Trophoblast cell (in vitro differentiated cells and primary cell): Measurements from ENCODE around the gene TTLL6.

ENCODE experiments used
- DNase-seq, 2 donors: peaks; one replicate each; pipeline ENCODE4 v3.0.0-alpha.2; 2016
- H2AFZ ChIP-seq: 2 replicates; pipeline ENCODE4 v1.6.1; 2013; ENCODE audit warnings: low read length, moderate library complexity, mild to moderate bottlenecking; ENCODE audit not compliant: insufficient read depth, poor library complexity
- H2AK5ac ChIP-seq: 2 replicates; pipeline ENCODE4 v1.6.1; 2013; ENCODE audit warnings: mild to moderate bottlenecking, low read length
- H2BK120ac ChIP-seq: 2 replicates; pipeline ENCODE4 v1.6.1; 2013; ENCODE audit warnings: low read length, mild to moderate bottlenecking, moderate library complexity; ENCODE audit not compliant: insufficient read depth, poor library complexity
- H2BK12ac ChIP-seq: 2 replicates; pipeline ENCODE4 v1.6.1; 2013; ENCODE audit warnings: mild to moderate bottlenecking, low read length, moderate library complexity
- H2BK5ac ChIP-seq: 2 replicates; pipeline ENCODE4 v1.6.1; 2013; ENCODE audit warnings: low read length, low read depth, moderate library complexity, mild to moderate bottlenecking; ENCODE audit not compliant: poor library complexity
- H3K14ac ChIP-seq: 2 replicates; pipeline ENCODE4 v1.6.1; 2013; ENCODE audit warnings: mild to moderate bottlenecking, low read length
- H3K18ac ChIP-seq: 2 replicates; pipeline ENCODE4 v1.6.1; 2013; ENCODE audit warnings: mild to moderate bottlenecking, low read length
- H3K23ac ChIP-seq: 2 replicates; pipeline ENCODE4 v1.6.1; 2013; ENCODE audit warnings: low read length
- H3K27ac ChIP-seq: 2 replicates; pipeline ENCODE4 v1.5.1; 2013; ENCODE audit warnings: low read depth, mild to moderate bottlenecking, inconsistent platforms, low read length, moderate library complexity
- H3K27me3 ChIP-seq: 2 replicates; pipeline ENCODE4 v1.6.1; 2013; ENCODE audit warnings: inconsistent platforms, mild to moderate bottlenecking, low read length, moderate library complexity; ENCODE audit not compliant: insufficient read depth
- H3K36me3 ChIP-seq, 2 experiments: 1 replicate in 1 of 2; 2 replicates in 1 of 2; pipeline ENCODE4 v1.6.1; 2013; ENCODE audit warnings: low read length in 2 of 2, mild to moderate bottlenecking in 2 of 2, moderate library complexity in 1 of 2; ENCODE audit not compliant: insufficient read depth in 2 of 2, control insufficient read depth in 1 of 2
- H3K4ac ChIP-seq: 2 replicates; pipeline ENCODE4 v1.6.1; 2013; ENCODE audit warnings: low read depth, mild to moderate bottlenecking, low read length, moderate library complexity
- H3K4me1 ChIP-seq, 2 experiments: 1 replicate in 1 of 2; 2 replicates in 1 of 2; pipeline ENCODE4 v1.6.1; 2013; ENCODE audit warnings: low read length in 2 of 2, mild to moderate bottlenecking in 2 of 2, moderate library complexity in 1 of 2; ENCODE audit not compliant: insufficient read depth in 2 of 2, control insufficient read depth in 1 of 2
- H3K4me2 ChIP-seq: 2 replicates; pipeline ENCODE4 v1.6.1; 2013; ENCODE audit warnings: inconsistent platforms, mild to moderate bottlenecking, low read length, moderate library complexity
- H3K4me3 ChIP-seq: 2 replicates; pipeline ENCODE4 v1.5.1; 2013; ENCODE audit warnings: mild to moderate bottlenecking, low read depth, low read length, inconsistent platforms
- H3K79me1 ChIP-seq: one replicate; pipeline ENCODE4 v1.6.1; 2013; ENCODE audit warnings: low read length
- H3K79me2 ChIP-seq: 2 replicates; pipeline ENCODE4 v1.6.1; 2013; ENCODE audit warnings: low read length, mild to moderate bottlenecking; ENCODE audit not compliant: control insufficient read depth, insufficient read depth, poor library complexity
- H3K9ac ChIP-seq: 2 replicates; pipeline ENCODE4 v1.6.1; 2013; ENCODE audit warnings: mild to moderate bottlenecking, low read length
- H3K9me3 ChIP-seq: 2 replicates; pipeline ENCODE4 v1.6.1; 2013; ENCODE audit warnings: low read depth, mild to moderate bottlenecking, control low read depth, inconsistent platforms, low read length; ENCODE audit not compliant: insufficient read depth
- H4K12ac ChIP-seq: 2 replicates; pipeline ENCODE4 v1.6.1; 2013; ENCODE audit warnings: low read depth, mild to moderate bottlenecking, low read length, moderate library complexity
- H4K8ac ChIP-seq: 2 replicates; pipeline ENCODE4 v1.6.1; 2013; ENCODE audit warnings: low read depth, mild to moderate bottlenecking, low read length, moderate library complexity
- H4K91ac ChIP-seq: one replicate; pipeline ENCODE4 v1.6.1; 2013; ENCODE audit warnings: low read depth, mild to moderate bottlenecking, low read length, moderate library complexity
- WGBS: extraction: QIAGEN DNeasy Blood & Tissue Kit; methylation state at CpG from one replicate; pipeline ENCODE4 v1.1.7; 2013; ENCODE audit warnings: missing lambda C conversion rate; ENCODE audit not compliant: insufficient read length, insufficient coverage; ENCODE audit errors: extremely low coverage; 5-methylcytosine and 5-hydroxymethylcytosine counted together

The TTLL6 gene

DNA sequence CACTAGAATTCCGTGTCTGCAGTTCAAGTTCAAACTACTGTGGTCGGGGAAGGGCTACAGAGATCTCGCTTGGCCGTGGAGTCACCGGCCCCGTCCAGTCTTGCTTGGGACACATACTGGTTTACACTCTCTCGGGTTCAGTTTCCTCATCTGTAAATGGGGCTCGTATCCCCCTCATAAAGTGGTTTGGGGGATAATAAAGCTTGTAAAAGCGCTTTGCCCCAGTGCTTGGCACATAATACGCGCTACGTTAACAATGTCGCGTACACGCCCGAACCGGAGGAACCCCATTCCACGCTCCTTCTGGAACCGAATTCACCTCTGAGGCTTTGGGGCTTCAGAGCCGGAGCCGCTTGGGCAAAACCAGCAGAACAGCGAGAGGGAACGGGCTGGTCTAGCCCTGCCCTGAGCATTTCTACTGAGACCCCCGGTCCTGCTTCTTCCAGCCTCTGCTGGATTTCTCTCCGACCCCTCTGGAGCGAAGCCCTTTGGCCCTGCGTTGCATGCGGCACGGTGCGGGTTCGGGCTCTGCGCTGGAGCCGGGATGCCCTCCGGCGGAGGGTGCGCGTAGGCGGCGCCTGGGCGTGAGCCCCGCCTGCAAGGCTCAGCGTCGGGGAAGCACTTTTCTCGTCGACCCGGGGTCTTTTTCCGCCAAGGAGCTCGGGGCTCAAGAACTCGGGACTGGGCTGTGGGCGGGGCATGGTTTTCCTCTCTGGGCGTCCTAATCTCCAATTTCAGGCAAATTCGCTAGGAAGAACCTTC is 62.3 kb downstream of the TTLL6 start:
- H3K4ac ChIP-seq: no peak overlapping the region
- no CpG with 5 or more reads among the region's 52 CpGs for WGBS
- H3K27ac ChIP-seq: no peak overlapping the region
- no peak overlapping the region for H4K8ac ChIP-seq
- H2BK12ac ChIP-seq: no peak overlapping the region
- no peak overlapping the region for H3K4me2 ChIP-seq
- no peak overlapping the region for H2BK5ac ChIP-seq
- H3K27me3 ChIP-seq: peaks cover 76% of the 10 kb centered on the region
- no peak overlapping the region for H3K23ac ChIP-seq
- no peaks in the 10 kb centered on the region for H3K79me2 ChIP-seq
- H3K9ac ChIP-seq: no peak overlapping the region
- H3K4me1 ChIP-seq: peaks cover 0 to 2% of the 10 kb centered on the region in 2 experiments
- H4K12ac ChIP-seq: no peak overlapping the region
- no peaks in the 10 kb centered on the region for H3K79me1 ChIP-seq
- H3K9me3 ChIP-seq: peaks cover 9% of the 10 kb centered on the region
- no peak overlapping the region for H3K4me3 ChIP-seq
- H4K91ac ChIP-seq: no peak overlapping the region
- H2BK120ac ChIP-seq: no peak overlapping the region
- H3K18ac ChIP-seq: no peak overlapping the region
- no peak overlapping the region for H2AFZ ChIP-seq
- H3K36me3 ChIP-seq: no peaks in the 10 kb centered on the region
- H2AK5ac ChIP-seq: no peak overlapping the region
- no peak overlapping the region for H3K14ac ChIP-seq
- peak in 1 of 2 donors; percentile 6 for DNase-seq

DNA sequence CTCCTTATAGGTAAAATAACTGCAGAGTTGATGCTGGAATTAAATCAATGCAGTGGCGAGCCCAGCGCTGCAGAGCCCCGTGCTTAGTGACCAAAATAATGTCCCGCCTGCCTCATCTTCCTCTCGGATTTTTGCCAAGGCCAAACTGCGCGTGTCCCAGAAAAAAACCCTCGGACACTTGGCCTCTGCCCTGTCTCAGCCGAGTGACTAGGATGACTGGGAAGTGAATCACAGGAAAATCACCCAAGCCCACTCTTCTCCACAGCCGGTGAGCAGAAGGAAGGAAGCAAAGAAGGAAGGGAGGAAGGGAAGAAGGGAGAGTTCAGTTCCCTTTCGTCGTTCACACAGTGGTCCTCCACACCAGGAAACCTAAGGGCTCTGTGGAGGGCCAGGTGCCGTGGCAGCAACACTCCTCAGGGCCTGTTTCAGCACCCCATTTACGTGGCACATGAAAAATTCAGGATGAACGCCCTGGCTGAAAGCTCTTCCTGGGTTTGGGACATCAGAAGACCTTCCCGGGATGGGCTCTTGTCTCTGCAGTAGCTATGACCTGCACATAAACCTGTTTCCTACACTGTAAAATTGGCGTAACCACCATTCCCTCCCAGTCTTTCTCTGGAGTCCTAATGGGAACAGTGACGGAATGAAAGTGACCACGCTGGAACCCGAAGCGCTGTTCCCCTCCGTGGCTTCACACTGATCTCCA is 63.1 kb downstream of the TTLL6 start:
- Histone ChIP-seq H3K18ac (no peak overlapping the region), H3K9ac (no peak overlapping the region), H2AK5ac (no peak overlapping the region), H3K9me3 (peaks cover 9% of the 10 kb centered on the region), H3K79me1 (no peaks in the 10 kb centered on the region), H3K14ac (no peak overlapping the region), H2BK5ac (no peak overlapping the region), H2BK12ac (no peak overlapping the region), H2AFZ (no peak overlapping the region), H3K36me3 (no peaks in the 10 kb centered on the region), H3K27ac (no peak overlapping the region), H3K23ac (no peak overlapping the region), H3K4ac (no peak overlapping the region), H3K27me3 (peaks cover 80% of the 10 kb centered on the region), H4K12ac (no peak overlapping the region), H3K4me3 (no peak overlapping the region), H3K4me1 (peaks cover 0 to 2% of the 10 kb centered on the region in 2 experiments), H4K8ac (no peak overlapping the region), H4K91ac (no peak overlapping the region), H2BK120ac (no peak overlapping the region), H3K79me2 (no peaks in the 10 kb centered on the region), H3K4me2 (no peak overlapping the region)
- DNase-seq: no peak
- no CpG with 5 or more reads among the region's 22 CpGs for WGBS

DNA sequence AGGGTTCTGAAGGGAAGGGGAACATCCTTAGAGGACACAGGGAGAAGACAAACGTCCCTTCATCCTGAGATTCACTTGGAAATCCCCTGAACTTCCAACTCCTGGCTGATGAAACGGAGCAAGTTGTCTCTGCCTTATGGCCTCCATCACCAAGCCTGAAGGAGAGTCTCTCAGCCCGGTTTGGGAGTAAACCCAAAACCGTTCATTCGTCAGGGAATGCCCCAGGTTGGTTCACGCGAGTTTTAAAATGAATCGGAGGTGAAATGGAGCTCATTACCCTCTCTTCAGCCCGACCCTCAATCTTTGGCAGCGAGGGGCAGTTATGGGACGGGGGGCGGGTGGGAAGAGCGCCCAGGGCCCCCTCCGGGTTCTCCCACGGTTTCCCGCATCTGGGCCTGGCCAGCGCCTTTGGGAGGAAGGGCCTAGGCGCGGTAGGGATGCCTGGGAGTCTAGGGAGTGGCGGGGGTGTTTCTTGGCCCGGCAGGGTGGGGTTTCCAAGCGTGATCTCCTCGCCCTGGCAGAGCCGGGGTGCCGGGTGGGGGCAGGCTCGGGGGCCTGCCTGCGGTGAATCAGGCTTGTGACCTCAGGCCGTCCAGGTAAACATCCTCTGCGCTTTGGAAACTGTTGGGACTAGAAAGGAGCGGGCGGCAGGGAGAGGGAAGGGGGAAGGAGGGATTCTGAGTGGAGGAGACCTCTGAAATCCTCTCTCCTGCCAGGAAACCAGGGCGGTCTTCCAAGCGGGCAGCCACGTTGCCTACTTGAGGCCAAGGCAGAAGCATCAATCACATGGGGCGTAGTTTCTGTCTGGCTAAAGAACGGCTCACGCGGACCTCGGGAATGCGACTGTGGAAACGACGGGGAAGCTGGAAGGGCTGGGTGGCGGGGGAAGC is 64.4 kb downstream of the TTLL6 start:
- Histone ChIP-seq H2BK120ac (no peak overlapping the region), H3K79me2 (no peaks in the 10 kb centered on the region), H3K36me3 (no peaks in the 10 kb centered on the region), H3K18ac (no peak overlapping the region), H3K79me1 (no peaks in the 10 kb centered on the region), H3K9ac (no peak overlapping the region), H3K4me2 (no peak overlapping the region), H3K9me3 (peaks cover 10% of the 10 kb centered on the region), H3K4ac (no peak overlapping the region), H2AFZ (no peak overlapping the region), H3K4me3 (no peak overlapping the region), H3K4me1 (peaks cover 0 to 2% of the 10 kb centered on the region in 2 experiments), H3K14ac (no peak overlapping the region), H2BK12ac (no peak overlapping the region), H2BK5ac (no peak overlapping the region), H4K12ac (no peak overlapping the region), H2AK5ac (no peak overlapping the region), H4K91ac (no peak overlapping the region), H3K27ac (no peak overlapping the region), H3K23ac (no peak overlapping the region), H4K8ac (no peak overlapping the region), H3K27me3 (peaks cover 82% of the 10 kb centered on the region)
- no peak for DNase-seq
- WGBS: no CpG with 5 or more reads among the region's 43 CpGs

DNA sequence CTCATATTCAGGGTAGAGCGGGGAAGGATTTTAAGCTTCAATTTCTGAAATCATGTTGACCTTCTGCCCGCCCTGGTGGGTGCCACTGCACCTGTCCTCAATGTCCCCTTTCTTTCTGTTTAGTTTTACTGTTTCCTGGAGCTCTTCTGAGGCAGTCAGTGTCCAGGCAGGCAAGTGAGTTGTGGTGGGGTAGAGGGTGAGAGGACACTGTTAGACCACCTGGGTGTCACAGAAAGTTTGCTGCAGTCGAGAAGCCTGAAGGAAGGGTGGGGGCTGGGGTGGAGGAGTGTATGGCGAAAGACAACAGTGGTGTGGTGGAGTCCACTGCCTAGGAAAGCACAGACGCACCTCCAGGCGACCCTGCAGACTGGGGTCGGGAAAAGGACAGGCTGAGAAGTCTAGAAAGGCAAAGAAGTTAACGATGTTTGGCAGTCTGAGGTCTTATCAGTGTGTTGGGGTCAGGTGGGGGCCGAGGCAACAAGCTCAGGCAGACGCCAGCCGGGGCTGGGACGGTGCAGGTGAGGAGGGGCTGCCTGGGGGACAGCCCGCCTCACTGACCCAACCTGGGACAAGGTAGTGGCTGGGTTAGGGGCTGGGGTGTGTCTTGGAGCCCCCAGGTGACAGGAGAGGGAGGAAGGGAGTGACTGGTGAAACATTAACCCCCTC is 65.2 kb downstream of the TTLL6 start:
- Histone ChIP-seq H3K36me3 (no peaks in the 10 kb centered on the region), H3K18ac (no peak overlapping the region), H2BK120ac (no peak overlapping the region), H3K4me3 (peak overlapping the region; percentile 49), H3K27ac (no peak overlapping the region), H4K8ac (no peak overlapping the region), H2BK12ac (no peak overlapping the region), H3K4ac (no peak overlapping the region), H3K4me1 (peaks cover 0 to 2% of the 10 kb centered on the region in 2 experiments), H4K91ac (no peak overlapping the region), H2AK5ac (no peak overlapping the region), H3K79me2 (no peaks in the 10 kb centered on the region), H3K9ac (no peak overlapping the region), H3K27me3 (peaks cover 82% of the 10 kb centered on the region), H3K23ac (no peak overlapping the region), H2BK5ac (no peak overlapping the region), H4K12ac (no peak overlapping the region), H3K14ac (no peak overlapping the region), H3K9me3 (peaks cover 9% of the 10 kb centered on the region), H3K79me1 (no peaks in the 10 kb centered on the region), H3K4me2 (no peak overlapping the region), H2AFZ (no peak overlapping the region)
- no peak for DNase-seq
- WGBS: no CpG with 5 or more reads among the region's 13 CpGs
